H9 (cell line): ENCODE data around the gene EPB41L1. TPM values are rescaled to one million over a fixed set of nuclear protein-coding genes. Genes with fewer than 3 reads are reported as not detected.

Source experiments
- DNase-seq: peaks from one replicate; pipeline ENCODE4 v3.0.0-alpha.2; 2017
- H2AFZ ChIP-seq: one replicate; pipeline ENCODE4 v1.6.1; 2013; ENCODE audit warnings: mild to moderate bottlenecking, low read length, control low read depth, moderate library complexity
- H2AK5ac ChIP-seq: 2 replicates; pipeline ENCODE4 v1.6.1; 2013; ENCODE audit warnings: low read length, control low read depth, mixed read lengths; ENCODE audit not compliant: insufficient read length
- H2BK120ac ChIP-seq: one replicate; pipeline ENCODE4 v1.6.1; 2013; ENCODE audit warnings: low read depth, mild to moderate bottlenecking, low read length, control low read depth, inconsistent platforms; ENCODE audit not compliant: poor library complexity, severe bottlenecking
- H2BK12ac ChIP-seq: 2 replicates; pipeline ENCODE4 v1.6.1; 2013; ENCODE audit warnings: low read length, control low read depth, mixed read lengths, low read depth; ENCODE audit not compliant: insufficient read length
- H2BK15ac ChIP-seq: 2 replicates; pipeline ENCODE4 v1.6.1; 2013; ENCODE audit warnings: low read depth, low read length, control low read depth
- H2BK20ac ChIP-seq: one replicate; pipeline ENCODE4 v1.6.1; 2013; ENCODE audit warnings: low read depth, mild to moderate bottlenecking, low read length, control low read depth, inconsistent platforms; ENCODE audit not compliant: poor library complexity, severe bottlenecking
- H2BK5ac ChIP-seq: 2 replicates; pipeline ENCODE4 v1.6.1; 2013; ENCODE audit warnings: low read length, control low read depth, mixed read lengths; ENCODE audit not compliant: insufficient read length
- H3K14ac ChIP-seq: 2 replicates; pipeline ENCODE4 v1.6.1; 2013; ENCODE audit warnings: low read length, control low read depth; ENCODE audit not compliant: insufficient read depth
- H3K18ac ChIP-seq: 2 replicates; pipeline ENCODE4 v1.6.1; 2013; ENCODE audit warnings: low read depth, mild to moderate bottlenecking, mixed read lengths, low read length, control low read depth; ENCODE audit not compliant: insufficient read length
- H3K23ac ChIP-seq: 2 replicates; pipeline ENCODE4 v1.6.1; 2013; ENCODE audit warnings: low read length, control low read depth, mixed read lengths, low read depth; ENCODE audit not compliant: insufficient read length
- H3K23me2 ChIP-seq: 2 replicates; pipeline ENCODE4 v1.6.1; 2013; ENCODE audit warnings: low read depth, mild to moderate bottlenecking, mixed read lengths, low read length, control low read depth; ENCODE audit not compliant: insufficient read length, poor library complexity, severe bottlenecking
- H3K27ac ChIP-seq: 2 replicates; pipeline ENCODE4 v1.5.1; 2013; ENCODE audit warnings: low read length, control low read depth, mixed read lengths, low read depth; ENCODE audit not compliant: insufficient read length
- H3K27me3 ChIP-seq: 2 replicates; pipeline ENCODE4 v1.6.1; 2013; ENCODE audit warnings: low read length, control low read depth, inconsistent platforms; ENCODE audit not compliant: insufficient read depth
- H3K4ac ChIP-seq: 2 replicates; pipeline ENCODE4 v1.6.1; 2013; ENCODE audit warnings: low read depth, mild to moderate bottlenecking, control low read depth, inconsistent platforms, low read length, moderate library complexity
- H3K4me1 ChIP-seq: 2 replicates; pipeline ENCODE4 v1.6.1; 2013; ENCODE audit warnings: low read length, control low read depth, inconsistent platforms; ENCODE audit not compliant: insufficient read depth
- H3K4me2 ChIP-seq: 2 replicates; pipeline ENCODE4 v1.6.1; 2013; ENCODE audit warnings: low read length, control low read depth, mixed read lengths; ENCODE audit not compliant: insufficient read length, insufficient read depth
- H3K56ac ChIP-seq: 2 replicates; pipeline ENCODE4 v1.6.1; 2013; ENCODE audit warnings: low read depth, mild to moderate bottlenecking, mixed read lengths, low read length, control low read depth; ENCODE audit not compliant: insufficient read length
- H3K79me1 ChIP-seq: 2 replicates; pipeline ENCODE4 v1.6.1; 2013; ENCODE audit warnings: low read depth, mild to moderate bottlenecking, moderate library complexity, low read length, control low read depth, inconsistent platforms; ENCODE audit not compliant: insufficient read depth, poor library complexity, severe bottlenecking
- H3K79me2 ChIP-seq: 2 replicates; pipeline ENCODE4 v1.6.1; 2013; ENCODE audit warnings: low read length, control low read depth, inconsistent platforms; ENCODE audit not compliant: insufficient read depth
- H3K9ac ChIP-seq: 2 replicates; pipeline ENCODE4 v1.6.1; 2013; ENCODE audit warnings: low read length, control low read depth, mixed read lengths; ENCODE audit not compliant: insufficient read length; ENCODE audit errors: extremely low read depth
- H3K9me3 ChIP-seq: one replicate; pipeline ENCODE4 v1.6.1; 2013; ENCODE audit warnings: low read depth, low read length, inconsistent platforms; ENCODE audit not compliant: control insufficient read depth
- H3T11ph ChIP-seq: one replicate; pipeline ENCODE4 v1.6.1; 2013; ENCODE audit warnings: mild to moderate bottlenecking, low read length, control low read depth, inconsistent platforms
- H4K20me1 ChIP-seq: one replicate; pipeline ENCODE4 v1.6.1; 2013; ENCODE audit not compliant: control insufficient read depth, insufficient read length, insufficient read depth
- H4K5ac ChIP-seq: 2 replicates; pipeline ENCODE4 v1.6.1; 2013; ENCODE audit warnings: low read depth, mild to moderate bottlenecking, mixed read lengths, low read length, control low read depth; ENCODE audit not compliant: insufficient read length
- H4K8ac ChIP-seq: replicated peaks from 2 replicates; pipeline ENCODE4 v1.6.1; 2013; ENCODE audit warnings: low read length, control low read depth, mixed read lengths, low read depth; ENCODE audit not compliant: insufficient read length
- H4K91ac ChIP-seq: 2 replicates; pipeline ENCODE4 v1.6.1; 2013; ENCODE audit warnings: low read depth, mild to moderate bottlenecking, moderate library complexity, mixed read lengths, low read length, control low read depth; ENCODE audit not compliant: insufficient read length
- H3K27ac Mint-ChIP-seq, 3 experiments: 2 replicates in 2 of 3; 3 replicates in 1 of 3; pipeline ENCODE4 v1.8.0; 2020 to 2021; ENCODE audit warnings: mixed read lengths in 3 of 3, mild to moderate bottlenecking in 1 of 3, moderate library complexity in 1 of 3
- H3K27me3 Mint-ChIP-seq: 2 replicates; pipeline ENCODE4 v1.8.0; 2021; ENCODE audit warnings: low read depth, mild to moderate bottlenecking, moderate library complexity, mixed read lengths
- H3K36me3 Mint-ChIP-seq, 3 experiments: 2 replicates in 2 of 3; 3 replicates in 1 of 3; pipeline ENCODE4 v1.8.0; 2020 to 2021; ENCODE audit warnings: low read depth in 3 of 3, mixed read lengths in 3 of 3; ENCODE audit not compliant: insufficient read depth in 1 of 3
- H3K4me1 Mint-ChIP-seq, 2 experiments: 2 replicates each; pipeline ENCODE4 v1.8.0; 2020; ENCODE audit warnings: mixed read lengths in 2 of 2
- H3K4me3 Mint-ChIP-seq, 2 experiments: 2 replicates in 1 of 2; 3 replicates in 1 of 2; pipeline ENCODE4 v1.8.0; 2020 to 2021; ENCODE audit warnings: mild to moderate bottlenecking in 2 of 2, mixed read lengths in 2 of 2, moderate library complexity in 1 of 2
- H3K9me3 Mint-ChIP-seq, 2 experiments: 2 replicates in 1 of 2; 3 replicates in 1 of 2; pipeline ENCODE4 v1.8.0; 2020; ENCODE audit warnings: mild to moderate bottlenecking in 2 of 2, mixed read lengths in 2 of 2, moderate library complexity in 1 of 2
- CTCF ChIP-seq: fragments of 200-600 bp; sonication (generic); conservative IDR thresholded peaks from 3 replicates; pipeline ENCODE4 v1.8.0; 2021; ENCODE audit warnings: antibody characterized with exemption, mild to moderate bottlenecking
- WGBS: extraction: QIAGEN DNeasy Blood & Tissue Kit; methylation state at CpG from one replicate; pipeline ENCODE4 v1.1.7; 2013; ENCODE audit warnings: missing lambda C conversion rate, low lambda C conversion rate, mixed read lengths; ENCODE audit not compliant: insufficient read length; ENCODE audit errors: extremely low coverage; 5-methylcytosine and 5-hydroxymethylcytosine counted together
- total RNA-seq: library from RNA; stranded (reverse); gene quantifications from 2 replicates; pipeline ENCODE4 v1.2.1, GENCODE V29; 2021

Gene EPB41L1
- total RNA-seq, 1 experiment from 2014 or later: 31.1 TPM

- H3K4me2 ChIP-seq: no peak overlapping the region
- H3K23me2 ChIP-seq: no peaks in the 10 kb centered on the region
- H3K4me1 Mint-ChIP-seq: peaks cover 14 to 15% of the 10 kb centered on the region in 2 experiments
- no peak for DNase-seq
- TF ChIP-seq CTCF: no peak
- H3K9me3 ChIP-seq: no peaks in the 10 kb centered on the region
- peaks cover 0 to 2% (median 0%) of the 10 kb centered on the region in 3 experiments; a peak in 1 of 7 replicates for H3K36me3 Mint-ChIP-seq
- no peak overlapping the region for H2BK5ac ChIP-seq
- no peaks in the 10 kb centered on the region for H3K79me2 ChIP-seq
- H2BK120ac ChIP-seq: no peak overlapping the region
- H3K56ac ChIP-seq: no peak overlapping the region
- H3K23ac ChIP-seq: no peak overlapping the region
- H3T11ph ChIP-seq: no peak overlapping the region
- no peak overlapping the region for H2BK20ac ChIP-seq
- no peak overlapping the region for H3K27ac Mint-ChIP-seq
- no peak overlapping the region for H3K4ac ChIP-seq
- H3K27me3 ChIP-seq: no peaks in the 10 kb centered on the region
- no peak overlapping the region for H3K14ac ChIP-seq
- no peak overlapping the region for H4K8ac ChIP-seq
- no peaks in the 10 kb centered on the region for H3K9me3 Mint-ChIP-seq
- H2BK15ac ChIP-seq: no peak overlapping the region
- no peak overlapping the region for H3K4me3 Mint-ChIP-seq
- H2AK5ac ChIP-seq: no peak overlapping the region
- WGBS: no CpG with 5 or more reads among the region's 2 CpGs
- no peak overlapping the region for H3K27ac ChIP-seq
- H2BK12ac ChIP-seq: no peak overlapping the region
- H3K27me3 Mint-ChIP-seq: no peaks in the 10 kb centered on the region
- no peaks in the 10 kb centered on the region for H3K79me1 ChIP-seq
- H3K18ac ChIP-seq: no peak overlapping the region
- H3K9ac ChIP-seq: no peak overlapping the region
- H4K5ac ChIP-seq: no peak overlapping the region
- no peaks in the 10 kb centered on the region for H4K20me1 ChIP-seq
- H2AFZ ChIP-seq: no peak overlapping the region
- H3K4me1 ChIP-seq: no peaks in the 10 kb centered on the region
- H4K91ac ChIP-seq: no peak overlapping the region
Observed at GRCh38 chr20:36213362-36213761, 58.8 kb downstream of the EPB41L1 start.
